Ascending aorta (tissue), 2 donors: ENCODE data around the gene FAM228B. TPM values are rescaled to one million over a fixed set of nuclear protein-coding genes. Genes with fewer than 3 reads are reported as not detected.

Source experiments
- DNase-seq, 2 donors: peaks; one replicate each; pipeline ENCODE4 v3.0.0-alpha.2; 2019; ENCODE audit warnings: low spot score in 2 of 2
- H3K27ac ChIP-seq, 2 donors: fragments of 200-600 bp; sonication (generic); one replicate each; pipeline ENCODE4 v1.5.1; 2016 to 2017; ENCODE audit warnings: mild to moderate bottlenecking in 1 of 2
- H3K27me3 ChIP-seq: fragments of 200-600 bp; sonication (generic); one replicate; pipeline ENCODE4 v1.5.1; 2017
- H3K36me3 ChIP-seq, 2 donors: fragments of 200-600 bp; sonication (generic); one replicate each; pipeline ENCODE4 v1.5.1; 2016
- H3K4me1 ChIP-seq, 2 donors: fragments of 200-600 bp; sonication (generic); one replicate each; pipeline ENCODE4 v1.5.1; 2016 to 2017; ENCODE audit warnings: mild to moderate bottlenecking in 1 of 2
- H3K4me3 ChIP-seq, 2 donors: fragments of 200-600 bp; sonication (generic); one replicate each; pipeline ENCODE4 v1.5.1; 2016 to 2017; ENCODE audit warnings: mild to moderate bottlenecking in 1 of 2
- H3K9me3 ChIP-seq, 2 donors: fragments of 200-600 bp; sonication (generic); one replicate each; pipeline ENCODE4 v1.5.1; 2016
- CTCF ChIP-seq, 3 experiments: fragments of 200-600 bp in 2 of 3; fragments of 450-650 bp in 1 of 3; sonication (generic) in 2 of 3; IDR thresholded peaks; one replicate each; pipeline ENCODE4 v1.5.1; 2016 to 2019; ENCODE audit warnings: antibody characterized with exemption in 3 of 3, mild to moderate bottlenecking in 1 of 3, moderate library complexity in 1 of 3
- intact Hi-C: fragments of 100-400 bp; cut with DNase I; formaldehyde crosslinking; loops from one replicate; pipeline ENCODE4 v1.15.1; 2023
- total RNA-seq: library from RNA; depleted of rRNA; stranded (reverse); fragments of >200 nt; gene quantifications from one replicate; pipeline ENCODE4 v1.1.0, GENCODE V29; 2016

The FAM228B gene
- 144 TPM for total RNA-seq

GRCh38 chr2:24123195-24123921, at the start of gene FAM228B, which contains the start of gene PFN4:
FAM228B (plus strand) TSS chr2:24123469; CDS start chr2:24124362, 893 bp downstream.
PFN4 (minus strand) TSS chr2:24123334; CDS start chr2:24122535, 799 bp downstream.
- peak; percentile 61 to 94 for DNase-seq

GRCh38 chr2:24073816-24074215, 49.5 kb upstream of the FAM228B start:
- peaks cover 2 to 4% of the 10 kb centered on the region in 2 donors for H3K4me1 ChIP-seq
- intact Hi-C loops = no loop called here
- H3K27ac ChIP-seq = no peak overlapping the region
- TF ChIP-seq CTCF (IDR thresholded peaks at IDR 0.05) = no peak
- H3K27me3 ChIP-seq = no peaks in the 10 kb centered on the region
- H3K9me3 ChIP-seq = no peaks in the 10 kb centered on the region
- no peak overlapping the region for H3K4me3 ChIP-seq
- H3K36me3 ChIP-seq = peaks cover 4 to 35% of the 10 kb centered on the region in 2 donors
- DNase-seq = no peak

More at GRCh38 chr2:24123195-24123921, at the start of gene FAM228B, which contains the start of gene PFN4:
- Histone ChIP-seq H3K4me3 (peak within 1 kb of the TSS; percentile 79 to 88), H3K36me3 (no peaks in the 10 kb centered on the region), H3K9me3 (no peaks in the 10 kb centered on the region), H3K27me3 (no peaks in the 10 kb centered on the region), H3K27ac (peak within 1 kb of the TSS; percentile 92 to 95), H3K4me1 (peaks cover 0 to 8% of the 10 kb centered on the region in 2 donors)
- intact Hi-C loops = loop anchor here (1.0 to 10.0 kb wide), 5 partner anchors 39 to 241 kb away; partner anchors contain the start of genes ATAD2B, FKBP1B, ITSN2 and SF3B6
- no peak for TF ChIP-seq CTCF (IDR thresholded peaks at IDR 0.05)

- peaks cover 2 to 4% of the 10 kb centered on the region in 2 donors for H3K4me1 ChIP-seq
- intact Hi-C loops = no loop called here
- H3K9me3 ChIP-seq = no peaks in the 10 kb centered on the region
- peak overlapping the region; percentile 92 to 94 for H3K27ac ChIP-seq
- H3K4me3 ChIP-seq = peak overlapping the region; percentile 57 to 79
- no peak for TF ChIP-seq CTCF (IDR thresholded peaks at IDR 0.05)
- peaks cover 0 to 23% of the 10 kb centered on the region in 2 donors for H3K36me3 ChIP-seq
- no peaks in the 10 kb centered on the region for H3K27me3 ChIP-seq
- DNase-seq = no peak
These were observed 48.0 kb upstream of the FAM228B start for GRCh38 chr2:24075259-24075658.

GRCh38 chr2:24075915-24076848, 47.1 kb upstream of the FAM228B start, which contains the start of gene SF3B6:
SF3B6 (minus strand) TSS chr2:24076326; CDS start chr2:24076229, 97 bp downstream.
- Histone ChIP-seq H3K9me3 (no peaks in the 10 kb centered on the region), H3K4me1 (peaks cover 2 to 4% of the 10 kb centered on the region in 2 donors), H3K27me3 (no peaks in the 10 kb centered on the region), H3K4me3 (peak within 1 kb of the TSS; percentile 57 to 79), H3K27ac (peak within 1 kb of the TSS; percentile 92 to 94), H3K36me3 (peaks cover 6 to 25% of the 10 kb centered on the region in 2 donors)
- DNase-seq = peak; percentile 98 to 99
- no peak for TF ChIP-seq CTCF (IDR thresholded peaks at IDR 0.05)
- intact Hi-C loops = loop anchor here (1.0 to 2.0 kb wide), 4 partner anchors 8 to 149 kb away; partner anchors contain the start of genes ATAD2B, FAM228B, PFN4 and TP53I3

- Histone ChIP-seq H3K27ac (peak overlapping the region; percentile 92 to 94), H3K27me3 (no peaks in the 10 kb centered on the region), H3K4me3 (peak overlapping the region; percentile 57 to 79), H3K36me3 (peaks cover 9 to 29% of the 10 kb centered on the region in 2 donors), H3K4me1 (peaks cover 2 to 4% of the 10 kb centered on the region in 2 donors), H3K9me3 (no peaks in the 10 kb centered on the region)
- peak in 1 of 2 donors; percentile 68 for DNase-seq
- intact Hi-C loops = loop anchor here (1.0 to 2.0 kb wide), 4 partner anchors 7 to 150 kb away; partner anchors contain the start of genes ATAD2B, FAM228B, PFN4 and TP53I3
- no peak for TF ChIP-seq CTCF (IDR thresholded peaks at IDR 0.05)
These were observed 46.3 kb upstream of the FAM228B start for GRCh38 chr2:24076849-24077534.
